Right lobe of liver (tissue), 4 donors: ENCODE measurements around the gene KRT85.

ENCODE experiments used
- CTCF ChIP-seq, 4 donors: fragments of 200-600 bp in 3 of 4; fragments of 450-650 bp in 1 of 4; IDR thresholded peaks; one replicate each; pipeline versions ENCODE4 v1.5.1 to v1.8.0; 2016 to 2022; ENCODE audit warnings: antibody characterized with exemption in 4 of 4, mild to moderate bottlenecking in 2 of 4
- POLR2A ChIP-seq: fragments of 450-650 bp; IDR thresholded peaks from one replicate; pipeline ENCODE4 v1.6.1; 2017; ENCODE audit warnings: antibody characterized with exemption, mild to moderate bottlenecking
- donor health status: DM: no; HTN: no; CAD: no.
- donor health status: DM: no; HTN: no; CAD: no.
- donor health status: DM: no; HTN: yes; CAD: no.

GRCh38 chr12:52355176-52355575 lies 12.1 kb downstream of the KRT85 start:
- no peak for TF ChIP-seq CTCF (IDR thresholded peaks at IDR 0.05)
- TF ChIP-seq POLR2A = no peak
